Epithelial cell of prostate (primary cell): Measurements from ENCODE around the gene SIRT1.
"Not testable (repeated sequence)": the region's sequence is repeated elsewhere in the genome, so short reads cannot be mapped to it uniquely, and the experiment has no call there.

Source experiments
- DNase-seq: peaks from one replicate; pipeline ENCODE4 v3.0.0-alpha.2; 2011; ENCODE audit warnings: low read depth, low spot score
- H3K27ac ChIP-seq: fragments of 450-650 bp; 2 replicates; pipeline ENCODE4 v1.5.1; 2017; ENCODE audit warnings: mild to moderate bottlenecking

The SIRT1 gene

DNA sequence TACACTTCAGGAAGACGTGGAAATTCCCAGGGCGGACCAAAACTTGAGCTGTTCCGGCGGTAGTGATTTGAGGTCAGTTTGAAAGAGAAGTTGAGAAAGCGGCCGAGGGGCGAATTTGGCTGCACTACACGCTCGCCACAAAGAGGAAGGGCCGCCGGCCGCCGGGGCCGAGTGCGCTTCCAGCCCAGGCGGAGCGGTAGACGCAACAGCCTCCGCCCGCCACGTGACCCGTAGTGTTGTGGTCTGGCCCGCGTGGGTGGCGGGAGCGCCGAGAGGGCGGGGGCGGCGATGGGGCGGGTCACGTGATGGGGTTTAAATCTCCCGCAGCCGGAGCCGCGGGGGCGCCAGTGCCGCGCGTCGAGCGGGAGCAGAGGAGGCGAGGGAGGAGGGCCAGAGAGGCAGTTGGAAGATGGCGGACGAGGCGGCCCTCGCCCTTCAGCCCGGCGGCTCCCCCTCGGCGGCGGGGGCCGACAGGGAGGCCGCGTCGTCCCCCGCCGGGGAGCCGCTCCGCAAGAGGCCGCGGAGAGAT is at the start of gene SIRT1:
Gene SIRT1 (plus strand): TSS at position 344 of the 529 bp plus-strand sequence. CDS start 66 bp downstream, at position 410.
- DNase-seq, result peak; percentile 44
- peak within 1 kb of the TSS; percentile 88 for H3K27ac ChIP-seq

DNA sequence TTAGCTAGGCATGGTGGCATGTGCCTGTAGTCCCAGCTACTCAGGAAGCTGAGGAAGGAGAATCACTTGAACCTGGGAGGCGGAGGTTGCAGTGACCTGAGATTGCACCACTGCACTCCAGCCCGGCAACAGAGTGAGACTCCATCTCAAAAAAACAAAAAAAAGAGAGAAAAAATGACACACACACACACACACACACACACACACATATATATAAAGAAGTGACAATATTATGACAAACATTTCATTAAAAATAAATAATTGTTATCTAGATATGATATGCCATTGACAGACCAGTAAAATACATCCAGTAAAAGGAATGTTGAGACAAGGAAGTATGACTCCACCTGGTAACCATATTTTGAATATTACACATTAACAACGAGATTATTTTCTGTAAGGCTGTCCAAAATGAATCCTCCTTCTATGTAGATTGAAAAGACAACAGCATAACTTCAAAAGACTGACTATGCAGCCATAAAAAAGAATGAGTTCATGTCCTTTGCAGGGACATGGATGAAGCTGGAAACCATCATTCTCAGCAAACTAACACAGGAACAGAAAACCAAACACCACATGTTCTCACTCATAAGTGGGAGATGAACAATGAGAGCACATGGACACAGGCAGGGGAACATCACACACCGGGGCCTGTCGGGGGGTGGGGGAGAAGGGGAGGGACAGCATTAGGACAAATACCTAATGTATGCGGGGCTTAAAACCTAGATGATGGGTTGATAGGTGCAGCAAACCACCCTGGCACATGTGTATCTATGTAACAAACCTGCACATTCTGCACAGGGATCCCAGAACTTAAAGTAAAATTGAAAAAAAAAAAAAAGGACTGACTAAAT is 48.7 kb upstream of the SIRT1 start:
- H3K27ac ChIP-seq, DNase-seq: not testable (repeated sequence)

DNA sequence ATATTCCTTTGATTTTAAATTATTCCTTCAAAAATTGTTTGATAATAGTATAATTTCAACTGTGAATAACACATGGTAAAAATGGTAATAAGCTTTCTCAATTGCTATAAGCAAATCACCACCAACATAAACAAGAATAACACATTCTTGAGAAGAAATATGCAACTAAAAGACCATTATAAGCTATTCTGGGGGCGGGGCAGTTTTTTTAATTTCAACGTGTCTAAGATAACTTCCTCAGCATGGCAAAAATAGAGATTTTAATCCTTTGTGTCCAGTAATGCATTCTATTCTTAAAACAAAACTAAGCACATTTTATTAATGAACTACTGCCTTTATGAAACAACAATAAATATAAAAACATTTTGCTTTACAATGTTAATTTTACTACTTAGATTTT is 48.0 kb upstream of the SIRT1 start:
- no peak for DNase-seq
- no peak overlapping the region for H3K27ac ChIP-seq

DNA sequence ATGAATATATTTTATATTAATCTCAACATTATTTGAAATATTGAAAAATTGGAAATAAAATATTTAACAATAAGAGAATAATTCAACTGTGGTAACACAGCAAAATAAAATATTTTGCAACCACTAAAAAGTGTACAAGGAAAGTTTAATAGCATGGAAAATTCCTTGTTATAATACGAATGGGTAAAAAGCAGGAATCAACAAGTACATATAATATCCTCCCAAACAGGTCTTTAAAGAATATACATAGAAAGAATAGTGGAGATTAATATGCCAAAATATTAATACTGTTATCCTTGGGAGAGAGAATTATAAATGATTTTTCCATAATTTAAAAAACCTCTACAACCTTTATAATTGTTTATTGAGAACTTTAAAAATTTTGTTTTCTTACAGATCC is 47.5 kb upstream of the SIRT1 start:
- DNase-seq, result no peak

DNA sequence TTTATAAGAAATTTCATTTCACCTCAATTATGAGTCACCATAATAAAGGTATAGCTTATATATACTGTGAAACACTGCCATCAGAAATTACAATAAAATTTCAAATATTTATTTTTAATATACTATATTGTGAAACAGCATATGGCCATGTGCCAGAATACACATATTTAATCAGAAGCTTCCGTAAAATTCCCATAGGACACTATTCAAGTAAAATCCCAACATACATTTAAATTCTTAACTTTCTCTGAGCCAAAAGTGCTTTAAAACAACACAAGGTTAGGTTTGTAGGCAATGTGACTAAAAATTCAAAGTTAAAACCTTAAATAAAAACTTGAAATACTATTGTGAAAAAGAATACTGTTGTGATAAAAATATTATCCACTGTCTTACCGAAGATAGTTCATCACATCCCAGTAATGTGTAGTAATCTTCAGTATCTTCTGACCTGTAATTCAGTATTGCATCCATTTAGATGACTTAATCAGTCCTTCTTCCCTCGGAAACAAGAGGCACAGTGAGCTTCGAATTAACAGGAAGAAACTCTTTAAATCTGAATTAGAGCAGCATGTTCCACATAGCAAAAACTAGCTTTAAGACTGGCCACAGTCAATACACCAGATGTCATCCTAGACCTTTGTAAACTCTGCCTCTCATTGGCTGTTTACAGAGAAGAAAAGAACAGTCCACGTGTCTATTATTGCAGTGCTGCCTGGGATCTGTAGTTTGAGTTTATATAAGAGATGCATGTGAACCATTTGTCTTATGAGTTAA is 46.7 kb upstream of the SIRT1 start, which contains the start of gene DNAJC12:
Gene DNAJC12 (minus strand): TSS at position 648 of the 774 bp plus-strand sequence. CDS start 177 bp downstream, at position 471.
- DNase-seq, result no peak
- no peak within 1 kb of the TSS for H3K27ac ChIP-seq

More for the DNA sequence above, 47.5 kb upstream of the SIRT1 start:
- H3K27ac ChIP-seq, result no peak overlapping the region

DNA sequence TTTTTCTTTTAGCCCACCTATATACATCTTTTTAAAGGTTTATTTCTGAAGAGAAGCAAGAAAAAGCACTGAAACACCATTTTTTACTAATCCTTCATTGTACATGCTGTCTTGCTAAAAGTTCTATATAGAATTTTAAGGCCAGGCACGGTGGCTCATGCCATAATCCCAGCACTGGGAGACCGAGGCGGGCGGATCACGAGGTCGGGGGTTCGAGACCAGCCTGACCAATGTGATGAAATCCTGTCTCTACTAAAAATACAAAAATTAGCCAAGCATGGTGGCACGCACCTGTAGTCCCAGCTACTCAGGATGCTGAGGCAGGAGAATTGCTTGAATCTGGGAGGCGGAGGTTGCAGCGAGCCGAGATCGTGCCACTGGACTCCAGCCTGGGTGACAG is 44.9 kb upstream of the SIRT1 start:
- not testable (repeated sequence) for H3K27ac ChIP-seq, DNase-seq

DNA sequence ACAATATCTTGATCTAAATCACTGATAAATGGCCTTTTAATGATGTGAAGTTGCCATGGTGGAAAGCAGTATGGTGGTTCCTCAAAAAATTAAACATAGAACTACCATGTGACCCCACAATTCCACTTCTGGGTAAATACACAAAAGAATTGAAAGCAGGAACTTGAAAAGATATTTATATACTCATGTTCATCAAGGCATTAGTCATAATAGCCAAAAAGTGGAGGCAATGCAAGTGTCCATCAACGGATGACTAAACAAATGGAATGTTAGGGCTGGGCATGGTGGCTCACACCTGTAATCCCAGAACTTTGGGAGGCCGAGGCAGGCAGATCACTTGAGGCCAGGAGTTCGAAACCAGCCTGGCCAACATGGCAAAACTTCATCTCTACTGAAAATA is 44.5 kb upstream of the SIRT1 start:
- DNase-seq, result no peak
- H3K27ac ChIP-seq, result no peak overlapping the region

DNA sequence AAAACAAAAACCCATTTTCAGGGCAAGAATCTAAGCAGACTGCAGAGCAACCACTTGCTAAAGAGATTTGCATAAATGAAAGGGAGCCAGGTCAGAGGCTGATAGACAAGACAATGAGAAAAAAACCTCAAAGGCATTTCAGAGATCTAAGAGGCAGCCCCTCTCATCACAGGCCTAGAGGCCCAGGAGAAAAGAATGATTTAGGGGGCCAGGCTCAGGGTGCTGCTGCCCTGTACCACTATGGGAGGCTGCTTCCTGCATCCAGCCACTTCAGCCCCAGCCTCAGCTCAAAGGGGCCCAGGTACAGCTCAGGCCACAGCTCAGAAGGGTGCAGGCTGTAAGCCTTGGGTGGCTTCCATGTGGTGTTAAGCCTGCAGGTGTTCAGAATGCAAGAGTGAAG is 42.7 kb upstream of the SIRT1 start:
- H3K27ac ChIP-seq, result no peak overlapping the region
- no peak for DNase-seq

DNA sequence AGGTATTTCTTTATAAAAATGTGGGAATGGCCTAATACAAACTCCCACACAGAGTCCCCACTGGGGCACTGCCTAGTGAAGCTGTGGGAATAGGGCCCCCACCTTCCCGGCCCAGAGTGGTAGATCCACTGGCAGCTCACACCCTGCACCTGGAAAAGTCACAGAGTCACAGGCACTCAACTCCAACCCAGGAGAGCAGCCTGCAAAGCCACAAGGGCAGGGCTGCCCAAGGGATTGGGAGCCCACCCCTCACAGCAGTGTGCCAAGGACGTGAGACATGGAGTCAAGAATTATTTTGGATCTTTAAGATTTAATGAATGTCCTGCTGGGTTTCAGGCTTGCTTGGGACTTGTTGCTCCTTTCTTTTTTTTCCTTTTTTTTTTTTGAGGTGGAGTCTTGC is 41.2 kb upstream of the SIRT1 start:
- H3K27ac ChIP-seq, result no peak overlapping the region
- no peak for DNase-seq

DNA sequence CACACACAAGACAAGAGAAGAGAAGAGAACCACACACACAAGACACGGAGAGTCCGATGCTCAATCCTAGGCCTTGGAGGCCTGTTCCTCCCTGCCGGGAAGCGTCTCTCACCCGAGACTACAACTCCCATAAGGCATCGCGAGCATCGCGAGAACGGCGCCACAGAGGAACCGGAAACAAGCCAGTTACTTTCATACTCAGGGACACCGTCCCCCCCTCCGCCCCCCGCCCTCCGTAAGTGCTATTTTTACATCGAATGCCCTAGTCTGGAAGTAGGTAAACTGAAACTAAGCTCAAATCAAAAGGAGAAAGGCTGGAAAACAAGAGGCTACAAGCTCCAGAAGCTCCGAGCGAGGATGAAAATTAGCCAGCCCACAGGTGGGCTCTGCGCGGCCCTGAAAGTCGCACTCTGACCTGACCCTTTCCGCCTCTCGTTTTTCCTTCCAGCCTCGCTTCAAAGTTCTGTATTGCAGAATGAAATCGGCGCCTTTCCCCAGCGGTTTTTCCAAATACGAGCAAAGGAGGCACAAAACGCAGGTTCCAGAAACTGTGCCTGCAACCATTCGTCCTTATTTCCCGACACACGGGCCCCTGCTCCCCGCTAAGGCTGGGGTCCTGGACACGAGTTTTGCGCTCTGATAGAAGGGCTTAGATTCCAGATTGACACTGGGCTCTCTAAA is 35.0 kb upstream of the SIRT1 start:
- peak overlapping the region; percentile 88 for H3K27ac ChIP-seq
- DNase-seq, result peak; percentile 43

DNA sequence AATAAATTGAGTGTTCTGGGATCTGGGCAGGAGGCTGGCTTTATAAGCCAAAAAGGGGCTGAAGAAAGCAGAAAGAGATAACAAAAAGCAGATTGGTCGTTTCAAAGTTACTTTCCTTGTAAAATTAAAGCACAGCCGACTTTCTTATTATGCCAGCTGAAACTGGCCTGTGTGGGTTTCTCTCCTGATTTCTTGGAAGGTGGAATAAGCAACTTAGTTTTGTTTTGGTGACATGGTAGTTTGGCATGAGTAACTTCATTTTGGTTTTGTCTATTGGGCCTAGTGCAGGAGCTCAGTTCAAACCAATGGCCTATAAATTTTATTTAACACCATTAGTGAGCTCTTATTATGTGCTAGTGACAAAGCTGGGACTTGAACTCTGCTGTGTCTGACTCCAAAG is 33.3 kb upstream of the SIRT1 start:
- H3K27ac ChIP-seq, result no peak overlapping the region
- DNase-seq, result no peak

DNA sequence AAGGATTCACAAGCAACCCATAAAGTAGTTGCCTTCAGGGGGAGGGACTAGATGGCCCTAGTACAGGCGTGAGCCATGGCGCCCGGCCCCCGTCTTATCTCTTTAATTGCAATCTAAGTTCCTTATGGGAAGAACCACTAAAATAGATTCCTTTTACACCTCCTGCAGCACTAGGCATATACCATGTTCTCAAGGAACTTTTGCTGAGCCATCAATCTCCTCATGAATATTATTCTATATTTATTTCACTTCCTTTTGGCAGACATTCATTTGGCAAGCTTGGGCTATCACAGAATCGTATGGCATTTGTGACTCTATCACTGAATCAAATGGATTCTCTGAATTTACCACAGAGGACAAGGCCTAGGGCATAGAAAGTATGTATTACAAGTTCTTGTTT is 31.7 kb upstream of the SIRT1 start:
- H3K27ac ChIP-seq, result no peak overlapping the region
- no peak for DNase-seq

DNA sequence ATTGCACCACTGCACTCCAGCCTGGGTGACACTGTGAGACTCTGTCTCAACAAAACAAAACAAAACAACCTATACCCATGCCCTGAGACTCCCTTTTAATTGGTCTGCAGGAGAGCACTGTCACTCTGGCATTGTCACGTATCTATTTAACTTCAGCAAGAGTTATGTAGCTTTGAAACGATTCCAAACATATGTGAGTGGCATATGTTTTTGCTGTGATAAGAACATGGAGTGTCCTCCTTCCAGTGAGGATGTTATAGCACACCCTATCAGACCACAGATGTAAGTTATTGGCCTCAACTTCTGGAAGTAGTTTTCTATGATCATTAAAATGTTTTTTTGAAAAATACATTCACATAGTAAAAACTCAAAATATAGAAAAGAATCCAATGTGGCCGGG is 30.9 kb upstream of the SIRT1 start:
- H3K27ac ChIP-seq, result no peak overlapping the region

DNA sequence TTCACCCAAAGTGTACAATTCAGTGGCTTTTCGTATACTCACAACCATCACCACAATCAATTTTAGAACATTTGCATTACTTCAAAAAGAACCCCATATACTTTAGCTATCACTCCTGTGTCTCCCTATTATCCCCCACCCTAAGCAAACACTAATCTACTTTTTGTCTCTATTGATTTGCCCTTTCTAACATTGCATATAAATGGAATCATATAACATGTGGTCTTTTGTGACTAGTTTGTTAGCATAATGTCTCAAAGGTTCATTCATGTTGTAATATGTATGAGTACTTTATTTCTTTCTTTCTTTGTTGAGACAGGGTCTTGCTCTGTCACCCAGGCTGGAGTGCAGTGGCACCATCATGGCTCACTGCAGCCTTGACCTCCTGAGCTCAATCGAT is 25.5 kb upstream of the SIRT1 start:
- no peak overlapping the region for H3K27ac ChIP-seq
- DNase-seq, result no peak

More for the DNA sequence above, 30.9 kb upstream of the SIRT1 start:
- DNase-seq, result no peak

DNA sequence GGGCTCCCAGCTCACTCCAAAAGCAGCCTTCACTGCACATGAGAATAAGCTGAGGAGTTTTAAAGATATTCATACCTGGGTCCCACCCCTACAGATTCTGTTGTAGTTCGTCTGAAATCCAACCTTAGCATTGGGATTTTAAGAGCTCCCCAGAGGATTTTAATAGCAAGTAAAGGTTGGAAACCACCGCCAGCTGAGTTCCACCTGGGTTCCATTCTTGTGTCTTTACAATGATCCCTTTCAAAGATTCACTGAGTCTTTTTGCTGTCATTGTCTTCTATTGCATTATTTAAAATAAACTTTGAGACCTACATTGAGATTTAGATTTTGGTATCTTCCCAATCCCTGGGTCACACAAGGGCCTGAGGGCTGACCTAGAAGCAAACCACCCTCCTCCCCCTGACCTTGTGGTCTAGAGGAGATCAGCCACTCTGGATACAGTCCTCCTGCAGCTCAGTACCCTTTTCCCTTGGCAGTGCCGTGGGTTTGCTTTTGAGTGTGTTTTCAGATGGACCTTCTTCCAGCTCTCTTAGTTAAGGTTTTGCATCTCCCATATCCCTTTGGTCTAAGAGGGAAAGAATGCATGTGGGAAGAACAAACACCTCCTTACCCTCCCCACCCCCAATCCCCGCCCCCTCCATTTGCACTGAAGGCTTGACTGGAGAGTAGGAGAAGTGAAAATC is 22.6 kb upstream of the SIRT1 start:
- DNase-seq, result no peak

DNA sequence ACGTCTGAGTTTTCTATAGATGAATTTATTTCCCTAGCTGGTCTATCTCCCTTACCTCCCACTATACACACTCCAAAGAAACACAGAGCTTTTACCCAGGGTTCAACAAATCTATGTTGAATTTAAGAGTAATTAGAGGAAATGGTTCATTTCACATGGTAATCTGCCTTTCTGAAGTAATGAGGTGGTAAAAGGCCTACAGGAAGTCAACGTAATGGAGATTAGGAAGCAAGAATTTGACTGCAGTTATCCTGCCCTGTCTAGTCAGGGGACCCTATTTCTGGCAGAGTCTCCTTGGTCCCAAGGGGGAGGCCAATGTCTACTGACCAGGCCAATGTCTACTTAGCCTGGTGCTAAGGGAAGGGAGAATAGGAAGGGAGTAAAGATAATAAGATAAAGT is 21.4 kb upstream of the SIRT1 start:
- DNase-seq, result no peak

More for the DNA sequence above, 22.6 kb upstream of the SIRT1 start:
- H3K27ac ChIP-seq, result no peak overlapping the region

DNA sequence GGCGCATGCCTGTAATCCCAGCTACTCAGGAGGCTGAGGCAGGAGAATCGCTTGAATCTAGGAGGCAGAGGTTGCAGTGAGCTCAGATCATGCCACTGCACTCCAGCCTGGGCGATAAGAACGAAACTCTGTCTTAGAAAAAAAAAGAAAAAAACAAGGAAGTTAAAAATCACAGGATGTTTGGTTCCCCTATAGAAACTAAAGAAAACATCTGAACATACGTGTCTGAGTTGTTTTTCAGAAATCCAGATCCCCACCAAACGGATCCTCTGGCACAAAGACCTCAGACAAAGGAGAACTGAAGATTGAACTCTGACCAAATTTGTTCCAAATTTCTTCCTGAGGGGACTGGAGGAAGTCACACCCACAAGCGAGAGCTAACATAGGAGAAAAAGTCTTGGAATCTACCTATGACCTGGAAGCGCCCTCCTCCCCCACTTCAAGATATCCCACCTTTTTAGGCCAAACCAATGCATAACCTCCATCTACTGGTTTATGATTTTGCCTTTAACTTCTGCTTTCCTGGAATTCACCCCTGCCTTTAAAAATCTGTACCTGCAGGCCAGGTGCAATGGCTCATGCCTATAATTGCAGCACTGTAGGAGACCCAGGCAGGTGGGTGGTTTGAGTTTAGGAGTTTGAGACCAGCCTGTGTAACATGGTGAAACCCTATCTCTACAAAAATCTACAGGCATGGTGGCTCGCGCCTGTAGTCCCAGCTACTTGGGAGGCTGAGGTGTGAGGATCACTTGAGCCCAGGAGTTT is 19.7 kb upstream of the SIRT1 start:
- no peak for DNase-seq
- no peak overlapping the region for H3K27ac ChIP-seq

More for the DNA sequence above, 21.4 kb upstream of the SIRT1 start:
- no peak overlapping the region for H3K27ac ChIP-seq

DNA sequence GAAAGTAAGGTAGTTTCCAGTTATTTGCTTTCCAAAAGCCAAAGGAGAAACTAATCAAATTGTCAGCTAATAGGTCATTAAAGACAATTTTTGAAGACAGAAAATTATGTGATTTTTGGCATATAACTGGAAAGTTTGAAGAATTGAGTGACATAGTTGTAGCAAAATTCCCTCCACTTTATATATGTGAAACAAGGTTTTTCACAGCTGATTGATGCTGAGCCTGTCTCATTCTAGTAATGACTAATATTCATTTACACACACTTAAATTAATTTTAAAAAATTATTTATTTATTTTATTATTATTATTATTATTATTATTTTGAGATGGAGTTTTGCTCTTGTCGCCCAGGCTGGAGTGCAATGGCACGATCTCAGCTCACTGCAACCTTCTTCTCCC is 16.3 kb upstream of the SIRT1 start:
- DNase-seq, result no peak
- H3K27ac ChIP-seq, result no peak overlapping the region

DNA sequence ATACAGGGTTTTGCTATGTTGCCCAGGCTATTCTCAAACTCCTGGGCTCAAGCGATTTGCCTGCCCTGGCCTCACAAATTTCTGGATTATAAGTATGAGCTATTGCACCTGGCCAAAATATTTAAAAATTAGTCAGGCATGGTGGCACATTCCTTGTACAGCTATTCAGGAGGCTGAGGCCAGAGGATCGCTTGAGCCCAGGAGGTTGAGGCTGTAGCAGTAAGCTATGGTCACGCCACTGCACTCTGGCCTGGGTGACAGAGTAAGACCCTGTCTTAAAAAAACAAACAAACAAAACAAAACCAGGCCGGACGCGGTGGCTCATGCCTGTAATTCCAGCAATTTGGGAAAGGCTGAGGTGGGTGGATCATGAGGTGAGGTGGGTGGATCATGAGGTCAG is 14.5 kb upstream of the SIRT1 start:
- DNase-seq, result no peak
- no peak overlapping the region for H3K27ac ChIP-seq
